ENCODE results near the gene NXT1. TPM values are rescaled to one million over a fixed set of nuclear protein-coding genes. Genes with fewer than 3 reads are reported as not detected.

Gene NXT1
- total and polyA plus RNA-seq, 2 donors from 2014 or later, result 17.6 to 21.4 TPM

GRCh38 chr20:23337312-23337711 lies 13.3 kb upstream of the NXT1 start:
- H3K9ac ChIP-seq (ENCODE audit: low read length in 3 of 3), result no peak overlapping the region
- no peaks in the 10 kb centered on the region for H3K9me3 ChIP-seq (ENCODE audit: control insufficient read depth in 2 of 3, insufficient read depth in 1 of 3, low read length in 3 of 3)
- H3K27ac ChIP-seq (ENCODE audit: low read depth in 2 of 2, low read length in 2 of 2), result no peak overlapping the region
- intact Hi-C loops (cut with DNase I), result no loop called here
- H3K27me3 ChIP-seq (ENCODE audit: control insufficient read depth, insufficient read depth, low read length), result no peaks in the 10 kb centered on the region
- no peak overlapping the region for H3K4me3 ChIP-seq (ENCODE audit: low read length in 3 of 3)
- no peaks in the 10 kb centered on the region for H3K36me3 ChIP-seq (ENCODE audit: control insufficient read depth in 2 of 3, insufficient read depth in 3 of 3, low read length in 3 of 3)
- FAIRE-seq (no peak), DNase-seq (no peak)
- TF ChIP-seq CTCF (IDR thresholded peaks at IDR 0.05; ENCODE audit: borderline replicate concordance, extremely low read depth, insufficient read depth), result no peak
- no peaks in the 10 kb centered on the region for H3K4me1 ChIP-seq (ENCODE audit: control insufficient read depth in 2 of 3, insufficient read depth in 2 of 3, low read depth in 1 of 3, low read length in 3 of 3)

GRCh38 chr20:23339986-23340385 lies 10.6 kb upstream of the NXT1 start:
- Histone ChIP-seq H3K4me1 (ENCODE audit: control insufficient read depth in 2 of 3, insufficient read depth in 2 of 3, low read depth in 1 of 3, low read length in 3 of 3) (no peaks in the 10 kb centered on the region), H3K9ac (ENCODE audit: low read length in 3 of 3) (no peak overlapping the region), H3K9me3 (ENCODE audit: control insufficient read depth in 2 of 3, insufficient read depth in 1 of 3, low read length in 3 of 3) (no peaks in the 10 kb centered on the region), H3K27ac (ENCODE audit: low read depth in 2 of 2, low read length in 2 of 2) (no peak overlapping the region), H3K27me3 (ENCODE audit: control insufficient read depth, insufficient read depth, low read length) (no peaks in the 10 kb centered on the region), H3K36me3 (ENCODE audit: control insufficient read depth in 2 of 3, insufficient read depth in 3 of 3, low read length in 3 of 3) (no peaks in the 10 kb centered on the region), H3K4me3 (ENCODE audit: low read length in 3 of 3) (no peak overlapping the region)
- no peak for FAIRE-seq
- intact Hi-C loops (cut with DNase I), result loop anchor here (5.0 to 10.0 kb wide), 2 partner anchors 648 to 995 kb away; no protein-coding TSS in a partner anchor
- no peak for DNase-seq
- TF ChIP-seq CTCF (IDR thresholded peaks at IDR 0.05; ENCODE audit: borderline replicate concordance, extremely low read depth, insufficient read depth), result no peak

GRCh38 chr20:23340524-23340923 lies 10.1 kb upstream of the NXT1 start:
- FAIRE-seq, result no peak
- peak; percentile 67 for TF ChIP-seq CTCF (IDR thresholded peaks at IDR 0.05; ENCODE audit: borderline replicate concordance, extremely low read depth, insufficient read depth)
- Histone ChIP-seq H3K27me3 (ENCODE audit: control insufficient read depth, insufficient read depth, low read length) (no peaks in the 10 kb centered on the region), H3K4me3 (ENCODE audit: low read length in 3 of 3) (no peak overlapping the region), H3K9me3 (ENCODE audit: control insufficient read depth in 2 of 3, insufficient read depth in 1 of 3, low read length in 3 of 3) (no peaks in the 10 kb centered on the region), H3K27ac (ENCODE audit: low read depth in 2 of 2, low read length in 2 of 2) (no peak overlapping the region), H3K36me3 (ENCODE audit: control insufficient read depth in 2 of 3, insufficient read depth in 3 of 3, low read length in 3 of 3) (no peaks in the 10 kb centered on the region), H3K9ac (ENCODE audit: low read length in 3 of 3) (no peak overlapping the region), H3K4me1 (ENCODE audit: control insufficient read depth in 2 of 3, insufficient read depth in 2 of 3, low read depth in 1 of 3, low read length in 3 of 3) (no peaks in the 10 kb centered on the region)
- intact Hi-C loops (cut with DNase I), result loop anchor here (5.0 to 10.0 kb wide), 2 partner anchors 648 to 996 kb away; no protein-coding TSS in a partner anchor
- DNase-seq, result peak in 4 of 5 donors; percentile 70 to 84 (median 73)

- Histone ChIP-seq H3K4me3 (ENCODE audit: low read length in 3 of 3) (no peak overlapping the region), H3K36me3 (ENCODE audit: control insufficient read depth in 2 of 3, insufficient read depth in 3 of 3, low read length in 3 of 3) (no peaks in the 10 kb centered on the region), H3K4me1 (ENCODE audit: control insufficient read depth in 2 of 3, insufficient read depth in 2 of 3, low read depth in 1 of 3, low read length in 3 of 3) (no peaks in the 10 kb centered on the region), H3K27ac (ENCODE audit: low read depth in 2 of 2, low read length in 2 of 2) (no peak overlapping the region), H3K9me3 (ENCODE audit: control insufficient read depth in 2 of 3, insufficient read depth in 1 of 3, low read length in 3 of 3) (no peaks in the 10 kb centered on the region), H3K27me3 (ENCODE audit: control insufficient read depth, insufficient read depth, low read length) (no peaks in the 10 kb centered on the region), H3K9ac (ENCODE audit: low read length in 3 of 3) (no peak overlapping the region)
- intact Hi-C loops (cut with DNase I), result loop anchor here (5.0 to 10.0 kb wide), 2 partner anchors 649 to 996 kb away; no protein-coding TSS in a partner anchor
- no peak for TF ChIP-seq CTCF (IDR thresholded peaks at IDR 0.05; ENCODE audit: borderline replicate concordance, extremely low read depth, insufficient read depth)
- DNase-seq (no peak), FAIRE-seq (no peak)
These were observed 9.5 kb upstream of the NXT1 start for GRCh38 chr20:23341073-23341472.
